GM12891 (cell line): ENCODE measurements around the gene CHP2.

ENCODE experiments used
- POLR2A ChIP-seq: IDR thresholded peaks from 2 replicates; pipeline ENCODE4 v1.6.1; 2011; ENCODE audit warnings: low read depth, low read length, control low read depth
- TAF1 ChIP-seq: IDR thresholded peaks from 2 replicates; pipeline ENCODE4 v1.6.1; 2011; ENCODE audit warnings: low read depth, low read length, control low read depth

GRCh38 chr16:23745263-23745662 lies 9.6 kb upstream of the CHP2 start:
- no peak for TF ChIP-seq POLR2A
- TF ChIP-seq TAF1, result no peak
